Esophagus (tissue), 2 donors: Measurements from ENCODE around the gene FAF2. TPM values are rescaled to one million over a fixed set of nuclear protein-coding genes. Genes with fewer than 3 reads are reported as not detected.

ENCODE experiments used
- H3K27ac ChIP-seq, 2 donors: one replicate each; pipeline ENCODE4 v1.5.1; 2013; ENCODE audit warnings: low read depth in 2 of 2, mild to moderate bottlenecking in 2 of 2, inconsistent platforms in 1 of 2, low read length in 1 of 2, moderate library complexity in 1 of 2
- H3K27me3 ChIP-seq, 2 donors: one replicate each; pipeline ENCODE4 v1.6.1; 2013; ENCODE audit warnings: low read length in 2 of 2, control low read depth in 1 of 2, mild to moderate bottlenecking in 1 of 2; ENCODE audit not compliant: insufficient read depth in 2 of 2, control insufficient read depth in 1 of 2
- H3K36me3 ChIP-seq, 2 donors: one replicate each; pipeline ENCODE4 v1.6.1; 2013; ENCODE audit warnings: low read length in 1 of 2; ENCODE audit not compliant: control insufficient read depth in 2 of 2, insufficient read depth in 2 of 2
- H3K4me1 ChIP-seq, 2 donors: one replicate each; pipeline ENCODE4 v1.6.1; 2013; ENCODE audit warnings: low read length in 1 of 2; ENCODE audit not compliant: control insufficient read depth in 2 of 2, insufficient read depth in 2 of 2
- H3K4me3 ChIP-seq, 2 donors: one replicate each; pipeline ENCODE4 v1.5.1; 2013; ENCODE audit warnings: low read length in 2 of 2, mild to moderate bottlenecking in 2 of 2, low read depth in 1 of 2, moderate library complexity in 1 of 2
- H3K9me3 ChIP-seq, 2 donors: one replicate each; pipeline ENCODE4 v1.6.1; 2013; ENCODE audit warnings: mild to moderate bottlenecking in 2 of 2, low read depth in 1 of 2, low read length in 1 of 2, moderate library complexity in 1 of 2; ENCODE audit not compliant: control insufficient read depth in 2 of 2, insufficient read depth in 1 of 2
- whole genome bisulfite sequencing, 2 donors: extraction: QIAGEN DNeasy Blood & Tissue Kit; methylation state at CpG; one replicate each; pipeline ENCODE4 v1.1.7; 2013; 5-methylcytosine and 5-hydroxymethylcytosine counted together
- polyA plus RNA-seq, 2 donors: library from polyadenylated mRNA; stranded (reverse); fragments of 200-250 nt; gene quantifications; one replicate each; pipeline ENCODE4 v1.2.3, GENCODE V29; 2013
- donor health status: healthy with polysubstance abuse.
- donor health status: Bipolar disorder and iron deficiency.

FAF2 gene
- polyA plus RNA-seq, 2 donors = 9.7 to 12.6 TPM

DNA sequence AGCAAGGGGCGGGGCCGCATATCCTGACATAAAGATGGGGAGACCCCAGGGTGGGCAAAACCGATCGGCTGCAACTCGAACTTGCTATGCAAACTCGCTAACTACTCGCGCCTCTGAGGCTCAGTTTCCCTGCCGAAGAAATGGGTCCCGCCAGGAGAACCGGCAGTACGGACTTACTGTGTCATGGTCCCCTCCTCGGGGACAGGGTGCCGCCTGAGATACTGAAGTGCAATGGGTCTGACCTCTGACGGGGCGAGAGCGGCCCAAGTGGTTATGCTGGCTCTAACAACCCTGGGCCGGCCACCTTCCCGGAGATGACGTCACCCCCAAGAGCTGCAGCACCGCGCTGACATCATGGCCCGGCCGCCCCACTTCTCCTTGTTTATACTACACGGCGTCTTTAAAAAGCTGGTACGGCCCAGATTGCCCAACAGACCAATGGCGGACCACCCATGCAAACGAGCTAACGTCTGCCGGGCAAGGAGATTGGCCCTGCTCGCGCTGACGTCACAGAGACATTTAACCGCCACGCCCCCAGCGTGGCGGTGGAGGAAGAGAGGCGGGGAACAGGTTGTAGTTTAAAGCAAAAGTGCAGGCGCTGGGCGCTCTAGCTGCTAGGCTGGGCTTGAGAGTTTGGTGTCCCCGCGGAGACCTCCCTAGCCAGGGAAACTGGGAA lies 89.5 kb downstream of the FAF2 start:
- Histone ChIP-seq H3K27me3 (no peaks in the 10 kb centered on the region), H3K36me3 (peaks cover 0 to 3% of the 10 kb centered on the region in 2 donors), H3K27ac (peak overlapping the region; percentile 94 to 99), H3K9me3 (no peaks in the 10 kb centered on the region), H3K4me3 (peak overlapping the region; percentile 81 to 84), H3K4me1 (peaks cover 5 to 48% of the 10 kb centered on the region in 2 donors)
- 0% methylated on average over 43 of the region's 43 CpGs for WGBS, 2 donors

DNA sequence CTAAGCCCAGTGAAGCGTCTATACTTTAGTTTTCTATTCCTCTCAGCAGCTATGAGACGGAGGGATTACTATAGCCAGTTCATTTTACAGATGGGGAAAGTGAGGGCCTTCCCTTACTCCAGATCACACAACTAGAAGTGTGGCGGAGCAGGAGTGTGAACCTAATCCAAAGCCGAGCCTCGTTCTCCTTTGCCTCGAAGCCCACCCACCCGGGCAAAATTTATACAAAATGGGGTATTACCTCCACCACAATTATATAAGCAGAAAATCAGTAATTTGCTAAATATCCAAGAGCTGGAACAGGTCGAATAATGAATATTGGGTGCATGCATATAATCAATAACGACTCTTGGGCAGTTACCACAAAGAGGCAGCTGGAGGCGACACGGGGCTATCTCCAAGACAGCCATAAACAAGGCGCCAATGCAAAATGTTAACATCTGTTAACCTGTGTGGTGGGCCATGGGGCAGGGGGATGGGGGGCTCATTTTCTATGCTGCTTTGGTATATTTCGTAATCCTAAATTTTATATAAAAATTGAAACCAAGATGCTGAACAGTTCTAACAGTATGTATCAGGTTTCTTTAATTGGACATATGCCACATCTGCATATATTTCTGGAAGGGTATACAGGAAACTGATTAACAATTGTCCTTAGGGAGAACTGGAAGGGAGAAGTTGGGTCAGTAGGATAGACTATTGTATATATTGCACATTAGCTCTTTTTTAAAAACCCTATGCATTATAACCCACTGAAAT lies 90.2 kb downstream of the FAF2 start:
- H3K9me3 ChIP-seq = no peaks in the 10 kb centered on the region
- H3K4me1 ChIP-seq = peaks cover 5 to 41% of the 10 kb centered on the region in 2 donors
- peaks cover 0 to 3% of the 10 kb centered on the region in 2 donors for H3K36me3 ChIP-seq
- peak overlapping the region; percentile 89 to 91 for H3K27ac ChIP-seq
- no peaks in the 10 kb centered on the region for H3K27me3 ChIP-seq
- 21 to 24% methylated on average over 13 of the region's 13 CpGs for WGBS, 2 donors
- H3K4me3 ChIP-seq = peak overlapping the region; percentile 6 to 27

DNA sequence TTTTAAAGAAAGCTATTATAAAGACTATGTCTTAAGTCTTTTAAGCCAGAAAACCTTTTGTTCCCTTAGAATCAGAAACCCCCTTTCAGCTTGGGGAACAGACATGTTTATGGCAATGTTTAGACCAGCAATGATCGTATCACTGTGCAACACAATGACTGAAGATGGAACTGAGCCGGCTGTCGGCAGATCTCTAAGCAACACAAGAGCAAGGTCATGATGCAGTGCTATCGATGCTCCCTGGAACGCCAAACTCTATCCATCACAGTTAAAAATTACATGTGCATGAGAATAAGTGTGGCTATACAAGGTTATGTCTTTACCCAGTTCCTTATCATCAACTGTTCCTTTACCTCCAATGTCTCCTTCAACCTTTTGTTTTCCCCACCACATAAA lies 90.8 kb downstream of the FAF2 start:
- no peak overlapping the region for H3K4me3 ChIP-seq
- H3K9me3 ChIP-seq = no peaks in the 10 kb centered on the region
- no peaks in the 10 kb centered on the region for H3K27me3 ChIP-seq
- WGBS, 2 donors = 34 to 41% methylated on average over 5 of the region's 5 CpGs
- peaks cover 0 to 3% of the 10 kb centered on the region in 2 donors for H3K36me3 ChIP-seq
- peak overlapping the region in 1 of 2 donors; percentile 47 for H3K27ac ChIP-seq
- peaks cover 3 to 36% of the 10 kb centered on the region in 2 donors for H3K4me1 ChIP-seq

DNA sequence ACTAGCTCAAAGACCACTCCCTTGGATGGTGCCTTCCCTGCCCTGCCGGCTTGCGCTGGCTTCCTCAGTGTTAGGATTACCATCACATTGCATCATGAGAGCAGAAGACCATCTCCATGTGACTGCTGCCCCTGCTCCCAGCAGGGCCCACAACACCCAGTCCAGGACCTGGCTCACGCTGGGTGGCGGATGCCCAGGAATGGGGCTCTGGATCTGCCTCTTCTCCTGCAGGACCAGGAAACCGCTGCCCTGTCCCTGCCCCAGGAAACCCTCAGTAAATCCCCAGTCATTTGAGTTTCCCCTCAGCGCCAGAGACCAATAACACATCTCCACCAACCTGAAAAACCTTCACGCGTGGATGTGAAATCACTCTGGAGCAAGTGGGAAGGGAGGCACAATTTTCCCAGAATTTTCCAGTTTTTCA lies 92.3 kb downstream of the FAF2 start:
- WGBS, 2 donors = 90% methylated on average over 8 of the region's 8 CpGs
- H3K4me1 ChIP-seq = peaks cover 0 to 24% of the 10 kb centered on the region in 2 donors
- no peak overlapping the region for H3K27ac ChIP-seq

DNA sequence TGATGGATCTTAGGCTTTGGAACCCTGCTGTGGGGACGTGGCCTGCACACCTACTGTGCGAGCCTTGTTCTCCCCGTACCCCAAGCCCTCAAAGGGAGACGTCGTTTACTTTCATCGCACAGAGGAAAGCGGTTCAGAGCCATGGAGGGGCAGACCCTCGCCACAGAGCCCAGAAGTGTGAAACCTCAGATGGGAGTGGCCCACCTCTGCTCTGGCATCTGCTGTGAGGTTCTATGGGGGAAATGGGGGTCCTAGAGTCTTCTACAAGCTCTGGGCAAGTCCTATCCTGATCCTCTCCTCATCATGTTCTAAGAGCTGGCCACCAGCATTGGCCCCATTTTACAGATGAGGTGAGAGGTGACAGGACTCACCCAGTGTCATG lies 92.8 kb downstream of the FAF2 start:
- Histone ChIP-seq H3K9me3 (no peaks in the 10 kb centered on the region), H3K36me3 (no peaks in the 10 kb centered on the region), H3K27me3 (no peaks in the 10 kb centered on the region), H3K4me3 (no peak overlapping the region), H3K4me1 (peaks cover 0 to 25% of the 10 kb centered on the region in 2 donors), H3K27ac (peak overlapping the region; percentile 96 to 98)
- WGBS, 2 donors = 78 to 85% methylated on average over 8 of the region's 8 CpGs

More for the DNA sequence above, 92.3 kb downstream of the FAF2 start:
- no peaks in the 10 kb centered on the region for H3K36me3 ChIP-seq
- H3K27me3 ChIP-seq = no peaks in the 10 kb centered on the region
- H3K4me3 ChIP-seq = no peak overlapping the region
- no peaks in the 10 kb centered on the region for H3K9me3 ChIP-seq

DNA sequence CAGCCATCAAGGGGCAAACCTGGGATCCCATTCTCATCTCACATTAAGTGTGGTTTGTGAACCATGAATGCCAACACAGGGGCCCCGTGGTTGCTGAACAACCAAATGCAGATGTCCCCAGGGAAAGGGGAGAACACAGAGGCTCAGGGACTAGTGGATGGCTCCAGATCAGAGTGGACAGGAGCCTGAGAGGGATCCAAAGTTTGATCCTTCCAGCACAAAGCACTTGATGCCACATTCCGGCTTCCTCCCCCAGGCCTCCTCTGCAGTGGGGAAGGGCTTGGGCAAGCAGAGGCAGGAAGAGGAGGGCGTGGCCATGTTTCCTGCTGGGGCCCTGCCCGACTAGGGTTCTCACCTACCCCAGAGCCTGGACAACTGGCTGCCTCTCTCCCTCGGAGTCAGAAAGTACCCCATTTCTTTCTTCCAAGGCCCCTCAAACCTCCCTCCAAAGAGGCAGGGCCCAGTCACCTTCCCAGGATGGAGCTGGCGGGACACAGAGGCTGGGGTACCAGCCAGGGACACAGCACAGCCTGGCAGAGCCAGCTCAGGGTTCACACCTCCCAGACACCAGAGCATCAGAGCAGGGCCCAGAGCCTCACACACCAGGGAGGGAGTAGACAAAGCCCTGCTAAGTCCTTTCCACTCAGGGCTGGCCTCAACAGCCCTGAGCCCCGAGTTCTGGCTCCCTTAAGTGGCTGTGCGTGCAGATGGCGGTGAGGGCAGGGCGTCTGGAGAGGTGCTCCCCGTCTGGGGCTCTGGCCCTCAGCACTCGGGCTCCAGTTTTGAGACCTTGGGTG lies 93.4 kb downstream of the FAF2 start:
- Histone ChIP-seq H3K9me3 (no peaks in the 10 kb centered on the region), H3K36me3 (no peaks in the 10 kb centered on the region), H3K27me3 (no peaks in the 10 kb centered on the region), H3K4me1 (peaks cover 0 to 25% of the 10 kb centered on the region in 2 donors), H3K4me3 (no peak overlapping the region), H3K27ac (peak overlapping the region; percentile 96 to 98)
- WGBS, 2 donors = 36 to 48% methylated on average over 11 to 12 of the region's 12 CpGs

DNA sequence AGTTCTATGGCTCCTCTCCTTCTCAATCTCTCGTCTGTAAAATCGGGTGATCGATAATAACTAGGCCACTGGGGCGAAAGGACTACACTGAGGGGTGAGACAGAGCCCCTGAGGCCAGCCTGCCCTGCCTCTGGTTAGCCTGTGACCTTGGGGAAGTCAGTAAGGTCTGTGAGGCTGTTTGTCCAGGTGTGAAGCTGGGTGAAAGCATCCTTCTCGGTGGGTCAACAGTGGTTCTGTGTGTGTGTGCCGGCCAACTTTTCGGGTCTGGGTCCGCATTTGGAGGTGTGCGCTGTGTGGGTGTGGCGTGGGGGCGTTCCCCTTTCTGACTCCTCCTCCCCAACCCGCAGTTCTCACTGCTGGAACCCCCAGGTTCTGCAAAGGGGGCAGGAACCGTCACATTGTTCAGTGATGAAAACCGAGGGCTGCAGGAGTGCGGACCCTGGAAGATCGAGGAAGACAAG lies 94.0 kb downstream of the FAF2 start:
- H3K36me3 ChIP-seq = no peaks in the 10 kb centered on the region
- H3K4me3 ChIP-seq = peak overlapping the region; percentile 66 to 82
- no peaks in the 10 kb centered on the region for H3K27me3 ChIP-seq
- peaks cover 0 to 25% of the 10 kb centered on the region in 2 donors for H3K4me1 ChIP-seq
- WGBS, 2 donors = 37 to 50% methylated on average over 16 of the region's 16 CpGs
- no peaks in the 10 kb centered on the region for H3K9me3 ChIP-seq
- peak overlapping the region; percentile 96 to 98 for H3K27ac ChIP-seq

DNA sequence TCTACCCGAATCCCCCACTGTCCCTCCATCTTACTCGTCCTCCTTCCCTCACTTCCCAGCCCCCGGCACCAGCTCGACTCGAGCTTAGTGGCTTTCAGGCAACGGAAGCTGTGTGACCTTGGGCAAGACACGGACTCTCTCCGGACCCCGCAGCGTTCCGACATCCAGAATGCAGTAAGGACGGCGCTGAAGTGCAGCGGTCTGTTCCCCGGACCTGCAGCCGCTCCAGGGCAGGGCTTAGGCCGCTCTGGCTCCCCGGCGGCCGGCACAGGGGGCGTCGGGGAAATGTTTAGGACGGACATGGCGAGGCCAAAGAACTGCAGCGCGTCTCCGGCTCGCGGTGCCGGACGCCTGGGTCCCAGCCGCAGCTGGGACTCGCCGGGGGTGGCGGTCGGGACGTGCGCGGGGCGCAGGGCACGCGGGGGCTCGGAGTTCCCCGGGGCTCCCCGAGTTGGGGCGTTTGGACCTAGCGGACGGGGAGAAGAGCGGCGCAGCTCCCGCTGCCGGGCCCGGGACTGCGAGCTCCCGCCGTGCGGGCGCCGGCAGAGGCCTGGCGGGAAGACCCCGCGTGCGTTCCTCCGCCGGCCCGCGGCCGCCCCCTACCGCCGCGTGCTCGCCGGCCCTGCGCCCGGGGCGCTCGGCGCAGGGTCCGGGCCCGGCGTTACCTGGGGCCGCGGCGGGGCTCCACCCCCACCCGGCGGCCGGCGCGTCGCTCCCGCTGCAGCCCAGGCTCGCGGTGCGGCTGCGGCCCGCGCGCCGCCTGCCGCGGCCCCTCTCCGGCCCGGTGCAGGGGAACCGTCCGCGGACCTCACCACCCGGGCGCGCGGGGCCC lies 94.6 kb downstream of the FAF2 start:
- Histone ChIP-seq H3K4me3 (peak overlapping the region; percentile 66 to 82), H3K27ac (peak overlapping the region; percentile 96 to 98), H3K4me1 (peaks cover 0 to 25% of the 10 kb centered on the region in 2 donors), H3K9me3 (no peaks in the 10 kb centered on the region), H3K27me3 (no peaks in the 10 kb centered on the region), H3K36me3 (no peaks in the 10 kb centered on the region)
- WGBS, 2 donors = 1 to 2% methylated on average over 60 to 110 of the region's 110 CpGs
